KBM-7 (cell line): ENCODE results near the gene CACNG8.

Source experiments
- DNase-seq: peaks from one replicate; pipeline ENCODE4 v3.0.0-alpha.2; 2015
- in situ Hi-C: fragments of 300-500 bp; cut with MboI; formaldehyde crosslinking; loops from 2 replicates; pipeline ENCODE4 v1.14.3; 2020; ENCODE audit warnings: low sequenced_read_pairs, low pct_unique_long_range_greater_than_20kb, mixed read lengths

Gene CACNG8

GRCh38 chr19:53960187-53960586 is 2.5 kb upstream of the CACNG8 start:
- DNase-seq: no peak
- in situ Hi-C loops: no loop called here

DNA sequence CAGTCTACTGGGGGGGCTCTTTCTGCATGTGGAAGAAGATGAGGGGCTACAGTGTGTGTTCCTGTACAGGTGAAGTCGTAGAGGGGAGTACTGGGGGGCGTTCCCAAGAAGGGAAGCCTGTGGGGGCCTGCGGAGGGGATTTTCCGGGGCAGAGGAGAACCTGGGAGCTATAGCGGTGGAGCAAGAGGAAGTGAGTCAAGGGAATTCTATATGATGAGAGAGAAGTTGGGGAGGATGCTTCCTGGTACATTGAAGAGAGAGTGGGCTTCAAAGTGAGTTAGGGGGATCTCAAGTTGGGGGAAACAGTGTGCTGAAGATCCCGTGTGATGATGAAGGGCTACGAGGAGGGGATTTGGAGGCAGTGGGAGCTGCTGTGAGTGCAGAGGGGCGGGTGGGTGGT is 1.9 kb upstream of the CACNG8 start:
- in situ Hi-C loops: no loop called here
- no peak for DNase-seq

DNA sequence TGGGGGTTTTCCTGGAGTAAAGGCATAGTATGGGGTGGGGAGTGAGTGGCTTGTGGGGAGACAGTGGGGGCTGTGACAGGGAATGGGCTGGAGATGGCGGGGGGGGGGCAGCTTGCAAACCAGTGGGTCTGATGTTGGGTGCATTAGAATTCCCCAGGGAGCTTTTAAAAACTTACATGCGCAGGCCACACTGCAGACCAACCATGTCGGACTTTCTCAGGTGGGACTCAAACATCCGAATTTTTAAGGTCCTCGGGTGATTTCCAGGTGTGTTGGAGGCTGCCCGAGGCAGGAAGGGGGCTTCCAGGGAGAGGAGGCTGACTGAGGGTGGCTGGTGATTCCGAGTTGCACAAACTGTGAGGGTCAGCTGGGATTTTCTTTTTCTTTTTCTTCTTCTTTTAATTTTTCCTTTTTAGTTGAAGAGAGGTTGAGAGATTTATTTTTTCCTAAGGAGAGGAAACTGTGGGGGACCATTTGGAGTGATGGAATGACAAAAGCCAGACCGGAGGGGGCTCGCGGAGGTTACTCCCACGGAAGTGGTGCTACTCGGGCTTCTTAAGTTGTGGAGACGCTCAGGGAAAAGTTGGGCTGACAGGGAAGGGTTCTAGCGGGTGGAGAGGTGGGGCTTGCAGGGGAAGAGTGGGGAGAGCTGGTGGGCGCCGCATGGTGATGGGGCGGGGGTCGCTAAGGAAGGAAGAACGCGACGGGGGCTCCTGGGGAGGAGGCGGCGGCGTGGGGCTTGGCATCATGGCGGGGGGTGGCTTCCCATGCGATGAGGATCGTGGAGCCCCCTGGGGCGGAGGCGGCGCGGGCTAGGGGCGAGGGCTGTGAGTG is 997 bp upstream of the CACNG8 start:
- in situ Hi-C loops: no loop called here
- no peak for DNase-seq

DNA sequence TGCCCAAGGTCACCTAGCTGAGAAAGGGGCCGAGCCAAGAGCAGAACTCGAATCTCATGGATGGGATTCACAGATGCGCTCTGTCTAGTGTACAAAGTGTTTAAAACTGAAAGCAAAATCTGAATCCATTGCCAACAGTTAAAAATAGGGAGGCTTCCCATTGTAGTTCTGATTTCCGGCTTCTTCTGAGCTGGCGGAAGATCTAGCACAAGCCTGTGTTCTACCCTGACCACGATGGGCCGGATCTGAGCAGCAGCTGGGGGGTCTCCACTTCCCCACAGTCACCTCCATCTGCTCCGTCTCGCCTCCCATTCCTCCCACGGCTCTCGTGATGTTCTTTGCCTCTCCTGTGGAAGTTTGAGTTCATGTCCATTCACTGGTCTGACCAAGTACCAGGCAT is 2.4 kb downstream of the CACNG8 start:
- in situ Hi-C loops: no loop called here

DNA sequence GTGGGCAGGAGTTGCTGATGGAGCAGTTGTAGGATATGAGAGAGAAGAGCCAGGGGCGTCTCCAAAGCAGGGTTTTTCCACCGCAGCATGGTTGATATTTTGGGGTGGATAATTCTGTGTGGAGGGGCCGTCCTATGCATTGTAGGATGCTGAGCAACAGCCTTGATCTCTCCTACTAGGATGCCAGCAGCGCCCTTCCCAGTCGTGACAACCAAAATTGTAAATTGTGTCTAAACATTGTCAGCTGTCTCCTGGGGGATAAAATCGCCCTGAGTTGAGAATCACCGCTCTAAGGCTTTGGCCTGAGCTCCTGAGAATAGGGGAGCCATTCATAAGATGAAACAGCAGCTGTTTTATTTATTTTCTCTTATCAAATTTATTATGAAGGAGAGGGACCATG is 4.2 kb downstream of the CACNG8 start:
- in situ Hi-C loops: no loop called here
- no peak for DNase-seq

More for the DNA sequence above, 2.4 kb downstream of the CACNG8 start:
- DNase-seq: peak; percentile 20

DNA sequence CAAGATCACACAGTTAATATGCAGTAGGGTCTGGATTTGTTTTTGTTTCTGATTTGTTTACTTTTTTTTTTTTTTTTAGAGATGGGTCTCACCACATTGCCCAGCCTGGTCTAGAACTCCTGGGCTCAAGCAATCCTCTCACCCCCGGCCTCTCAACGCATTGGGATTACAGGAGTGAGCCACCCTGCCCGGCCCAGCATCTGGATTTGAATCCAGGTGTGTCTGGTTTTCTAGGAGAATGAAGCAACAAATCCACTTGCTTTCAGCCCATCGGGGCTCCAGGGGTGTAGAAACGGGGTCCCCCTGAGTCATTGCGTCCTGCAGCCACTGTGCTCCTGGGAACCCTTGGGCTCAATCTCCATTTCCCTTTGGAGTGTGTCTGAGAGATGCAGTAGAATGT is 6.6 kb downstream of the CACNG8 start:
- in situ Hi-C loops: no loop called here
- DNase-seq: no peak

DNA sequence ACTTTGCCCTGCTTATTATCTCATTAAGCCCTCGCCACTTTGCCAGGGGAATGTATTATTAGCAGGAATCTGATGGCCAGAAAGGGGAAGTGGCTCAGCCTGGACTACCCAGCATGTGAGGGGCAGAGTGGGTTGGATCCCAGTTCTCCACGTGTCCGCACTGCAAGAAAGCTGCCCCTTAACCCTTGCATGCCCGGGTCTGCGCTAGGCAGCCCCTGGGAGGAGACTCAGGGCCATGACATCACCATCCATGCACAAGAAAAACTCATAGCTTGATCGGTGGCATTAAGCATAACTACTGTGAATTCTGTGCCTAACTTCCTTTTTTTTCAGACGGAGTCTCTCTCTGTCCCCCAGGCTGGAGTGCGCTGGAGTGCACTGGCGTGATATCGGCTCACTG is 8.9 kb downstream of the CACNG8 start:
- DNase-seq: peak; percentile 68
- in situ Hi-C loops: no loop called here

DNA sequence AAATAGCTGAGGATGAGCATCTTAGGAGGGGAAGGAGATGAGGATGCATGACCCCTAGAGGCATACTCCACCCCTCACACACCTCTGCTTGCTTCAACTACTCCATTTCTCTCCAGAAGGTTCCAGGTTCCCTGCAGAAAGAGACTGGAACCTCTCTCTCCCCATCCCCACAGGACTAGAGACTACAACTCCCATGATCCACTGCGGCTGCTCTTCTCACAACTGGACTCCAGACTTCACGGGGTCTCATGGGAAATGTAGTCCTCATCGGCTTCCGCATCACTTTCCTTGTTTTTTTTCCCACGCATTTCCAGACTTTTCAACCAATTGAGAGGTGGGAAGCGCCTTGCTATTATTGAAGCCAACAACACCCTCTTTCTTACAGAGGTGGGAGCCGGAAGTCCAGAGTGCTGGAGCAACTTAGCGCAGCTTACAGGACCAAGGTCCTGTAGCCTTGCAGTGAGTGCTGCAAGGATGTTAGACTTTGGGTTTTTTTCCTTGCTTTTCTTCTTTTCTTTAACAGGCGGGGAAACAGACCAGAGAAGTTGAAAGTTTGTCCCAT is 14.8 kb downstream of the CACNG8 start:
- in situ Hi-C loops: no loop called here
- peak; percentile 76 for DNase-seq

DNA sequence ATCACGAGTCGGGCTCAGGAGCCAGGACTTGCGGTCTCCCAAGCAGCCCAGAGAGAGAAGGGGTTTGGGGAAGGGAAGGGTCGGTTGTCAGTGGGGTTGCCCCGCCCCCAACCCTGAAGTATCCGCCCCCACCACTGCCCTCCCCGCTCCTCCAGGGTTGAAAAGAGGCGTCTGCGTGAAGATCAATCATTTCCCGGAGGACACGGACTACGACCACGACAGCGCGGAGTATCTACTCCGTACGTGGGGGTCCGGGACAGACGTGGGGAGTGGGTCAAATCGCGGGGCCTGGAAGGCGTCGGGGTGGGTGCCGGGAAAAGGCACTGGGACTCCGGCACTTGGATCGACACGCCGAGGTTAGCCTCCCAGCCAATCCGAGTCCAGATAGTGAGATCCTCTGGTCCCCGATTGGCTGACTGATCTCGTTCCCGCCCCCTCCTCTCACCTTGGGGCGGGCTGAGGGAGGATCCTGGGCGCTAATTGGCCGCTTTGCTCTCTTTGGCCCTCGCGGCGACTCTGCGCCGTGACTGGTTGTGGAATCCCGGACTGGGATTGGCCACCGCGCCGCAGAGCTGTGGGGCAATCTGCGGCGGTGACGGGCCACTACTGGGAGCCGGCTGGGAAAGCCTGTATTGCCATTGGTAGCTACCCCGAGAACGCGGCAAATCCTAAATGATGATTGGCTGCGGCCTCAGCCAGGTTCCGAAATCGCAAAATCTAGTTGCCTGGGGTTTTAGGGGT is 15.4 kb downstream of the CACNG8 start:
- DNase-seq: no peak
- in situ Hi-C loops: no loop called here

- in situ Hi-C loops: no loop called here
- DNase-seq: no peak
Observed at GRCh38 chr19:53978975-53979801, 16.5 kb downstream of the CACNG8 start.

DNA sequence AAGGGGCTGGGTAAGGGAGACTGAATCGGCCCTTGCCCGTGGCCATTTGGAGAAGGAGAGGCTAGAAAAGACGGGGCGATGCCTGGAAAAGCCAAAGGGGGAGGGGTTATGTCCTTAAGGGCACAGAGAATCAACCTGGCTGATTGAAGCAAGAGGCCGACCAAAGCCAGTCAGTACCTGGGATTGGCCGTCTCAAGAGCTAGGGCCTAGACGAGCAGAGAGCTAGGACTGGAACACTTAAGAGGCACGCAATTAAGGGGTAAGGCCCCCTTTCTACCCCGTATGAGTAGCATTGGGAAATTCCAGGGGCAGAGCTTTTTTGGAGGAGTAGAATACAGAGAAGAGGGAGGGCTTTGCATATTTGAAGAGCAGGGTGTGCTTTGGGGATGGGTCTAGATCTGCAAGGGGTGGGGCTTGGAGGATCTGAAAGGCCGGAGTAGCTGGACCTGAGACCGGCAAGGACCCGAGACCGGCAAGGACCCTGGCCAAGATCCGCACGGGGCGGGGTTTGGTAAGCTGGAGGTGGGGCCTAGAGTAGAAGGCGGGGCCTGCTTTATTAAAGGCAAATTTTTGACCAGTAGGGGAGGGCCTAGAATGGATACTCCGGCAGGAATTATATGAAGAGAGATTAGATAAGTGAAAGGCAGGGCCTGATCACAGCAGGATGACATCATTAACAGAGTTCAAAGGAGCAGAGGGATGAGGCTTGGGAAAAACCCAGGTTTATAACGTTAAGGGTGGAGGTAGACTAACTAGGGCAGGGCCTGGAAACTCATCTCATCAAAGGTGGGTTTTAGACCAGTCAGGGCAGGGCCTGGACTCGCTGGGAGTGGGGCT is 18.0 kb downstream of the CACNG8 start:
- no peak for DNase-seq
- in situ Hi-C loops: no loop called here

- in situ Hi-C loops: no loop called here
- no peak for DNase-seq
Observed at GRCh38 chr19:53981376-53981951, 18.7 kb downstream of the CACNG8 start.

- in situ Hi-C loops: no loop called here
- no peak for DNase-seq
Observed at GRCh38 chr19:53982001-53982451, 19.3 kb downstream of the CACNG8 start.

- in situ Hi-C loops: no loop called here
- DNase-seq: no peak
Observed at GRCh38 chr19:53982611-53983010, 19.9 kb downstream of the CACNG8 start.

GRCh38 chr19:53983457-53984289 is 20.9 kb downstream of the CACNG8 start:
- in situ Hi-C loops: no loop called here
- no peak for DNase-seq

DNA sequence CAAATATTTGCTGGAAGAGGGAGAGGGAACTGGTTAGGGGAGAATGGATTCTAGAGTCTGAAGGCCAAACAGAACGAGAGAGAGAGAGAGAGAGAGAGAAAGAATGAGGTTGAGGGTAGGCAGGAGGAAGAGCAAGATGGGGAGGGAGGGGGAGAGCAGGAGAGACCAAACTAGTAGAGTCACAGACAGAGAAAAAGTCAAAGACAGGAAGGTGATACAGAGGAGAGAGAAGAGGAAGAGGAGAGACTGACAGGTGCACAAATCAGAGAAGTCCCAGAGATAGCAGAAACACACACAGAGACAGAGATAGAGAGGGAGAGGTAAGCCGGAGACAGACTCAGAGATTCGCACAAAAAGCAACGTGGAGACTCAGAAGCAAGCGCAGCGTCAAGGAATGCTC is 23.1 kb downstream of the CACNG8 start:
- in situ Hi-C loops: no loop called here
- no peak for DNase-seq

GRCh38 chr19:53988981-53989380 is 26.2 kb downstream of the CACNG8 start:
- no peak for DNase-seq
- in situ Hi-C loops: no loop called here
